Ovary (tissue), 9 donors: ENCODE data around the gene UBL5. TPM values are rescaled to one million over a fixed set of nuclear protein-coding genes. Genes with fewer than 3 reads are reported as not detected.

ENCODE experiments used
- DNase-seq, 5 donors: peaks; one replicate each; pipeline ENCODE4 v3.0.0-alpha.2; 2019 to 2020
- H3K27ac ChIP-seq, 2 donors: fragments of 200-600 bp; one replicate each; pipeline versions ENCODE4 v1.5.1 to v1.8.0; 2019 to 2022
- H3K27me3 ChIP-seq: fragments of 200-600 bp; one replicate; pipeline ENCODE4 v1.8.0; 2022
- H3K36me3 ChIP-seq: fragments of 200-600 bp; sonication (generic); one replicate; pipeline ENCODE4 v1.5.1; 2019
- H3K4me1 ChIP-seq: one replicate; pipeline ENCODE4 v1.8.1; 2013; ENCODE audit warnings: mild to moderate bottlenecking, moderate library complexity; ENCODE audit not compliant: insufficient read depth
- H3K4me3 ChIP-seq: fragments of 200-600 bp; sonication (generic); one replicate; pipeline ENCODE4 v1.5.1; 2017
- H3K9me3 ChIP-seq, 2 donors: fragments of 200-600 bp in 1 of 2; sonication (generic) in 1 of 2; one replicate each; pipeline versions ENCODE4 v1.5.1 to v1.8.1; 2013 to 2019; ENCODE audit warnings: mild to moderate bottlenecking in 1 of 2, moderate library complexity in 1 of 2
- EP300 ChIP-seq: sonication (generic); formaldehyde crosslinking; IDR thresholded peaks from one replicate; pipeline ENCODE4 v1.6.1; 2017; ENCODE audit warnings: antibody characterized with exemption
- POLR2A ChIP-seq: fragments of 450-650 bp; IDR thresholded peaks from one replicate; pipeline ENCODE4 v1.6.1; 2017; ENCODE audit warnings: antibody characterized with exemption, mild to moderate bottlenecking, moderate library complexity
- WGBS, 3 donors: extraction: QIAGEN DNeasy Blood & Tissue Kit in 1 of 3; methylation state at CpG; one replicate each; pipeline versions ENCODE4 v1.1.5 to v1.1.7; 2013 to 2017; 5-methylcytosine and 5-hydroxymethylcytosine counted together
- intact Hi-C, 4 donors: fragments of 100-400 bp; cut with DNase I; formaldehyde crosslinking; loops; one replicate each; pipeline versions ENCODE4 v1.11.0 to v1.15.1; 2022 to 2023
- polyA plus RNA-seq, 2 donors: library from polyadenylated mRNA; stranded (reverse); fragments of 200-250 nt in 1 of 2; fragments of 350-450 nt in 1 of 2; fragmentation: Illumina TruSeq in 1 of 2; extraction: RNeasy Lipid Tissue Mini Kit (QIAGEN cat#74804) in 1 of 2; gene quantifications; one replicate each; pipeline ENCODE4 v1.2.3, GENCODE V29; 2013 to 2014
- total RNA-seq, 7 donors: library from RNA; depleted of rRNA in 2 of 7; stranded (reverse); fragments of >200 nt in 2 of 7; fragmentation: NEBNext Ultra II Directional in 3 of 7; extraction: Animal tissue kit (Norgen Biotek cat#: 25700) in 3 of 7; gene quantifications; one replicate each; pipeline versions ENCODE4 v1.1.0 to v1.2.4, GENCODE V29; 2016 to 2023
- TF ChIP-seq, protein P1 (sequence below), 3 donors: fragments of 450-650 bp in 2 of 3; fragments of 200-600 bp in 1 of 3; IDR thresholded peaks; one replicate each; pipeline versions ENCODE4 v1.5.1 to v1.8.0; 2016 to 2022; ENCODE audit warnings: antibody characterized with exemption in 3 of 3, mild to moderate bottlenecking in 1 of 3
- donor health status: DM: no; HTN: no; CAD: no; lungs with moderate emphysema.
- donor health status: DM: no; HTN: no; CAD: no.
- donor health status: Bipolar disorder and iron deficiency.
- donor health status: DM: yes; HTN: yes; CAD: no.
- donor health status: DM: no; HTN: no; CAD: no.
- donor health status: DM: yes; HTN: yes; CAD: no.

The UBL5 gene
- total and polyA plus RNA-seq, 9 donors, result 217 to 492 (median 265) TPM

DNA sequence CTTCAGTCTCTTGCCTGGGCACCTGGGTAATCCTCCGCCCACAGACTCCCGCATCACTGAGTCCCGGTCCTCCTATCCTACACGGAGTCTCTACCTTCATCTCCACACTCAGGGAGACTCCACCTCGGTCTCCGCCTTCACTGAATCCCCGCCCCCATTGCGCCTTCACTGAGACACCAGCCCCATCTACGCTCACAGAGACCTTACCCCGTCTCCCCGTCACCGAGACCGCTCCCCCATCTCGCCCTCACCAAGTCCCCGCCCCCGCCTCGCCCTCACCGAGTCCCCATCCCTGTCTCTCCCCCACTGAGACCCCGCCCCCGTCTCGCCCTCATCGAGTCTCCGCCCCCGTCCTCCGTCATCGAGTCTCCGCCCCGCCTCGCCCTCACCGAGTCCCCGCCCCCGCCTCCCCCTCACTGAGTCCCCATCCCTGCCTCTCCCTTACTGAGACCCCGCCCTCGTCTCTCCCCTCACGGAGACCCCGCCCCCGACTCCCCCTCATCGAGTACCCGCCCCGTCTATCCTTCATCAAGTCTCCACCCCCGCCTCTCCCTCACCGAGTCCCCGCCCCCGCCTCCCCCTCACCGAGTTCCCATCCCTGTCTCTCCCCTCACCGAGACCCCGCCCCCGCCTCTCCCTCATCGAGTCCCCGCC is 36.0 kb upstream of the UBL5 start:
- intact Hi-C loops, result loop anchor here in 2 of 4 donors (5.0 to 10.0 kb wide), 4 partner anchors 164 to 647 kb away; partner anchors contain the start of gene ZNF317 (in 1 of the 2)
- H3K27ac ChIP-seq, result peak overlapping the region; percentile 92
- peak overlapping the region; percentile 72 for H3K4me3 ChIP-seq
- TF ChIP-seq, protein P1, sequence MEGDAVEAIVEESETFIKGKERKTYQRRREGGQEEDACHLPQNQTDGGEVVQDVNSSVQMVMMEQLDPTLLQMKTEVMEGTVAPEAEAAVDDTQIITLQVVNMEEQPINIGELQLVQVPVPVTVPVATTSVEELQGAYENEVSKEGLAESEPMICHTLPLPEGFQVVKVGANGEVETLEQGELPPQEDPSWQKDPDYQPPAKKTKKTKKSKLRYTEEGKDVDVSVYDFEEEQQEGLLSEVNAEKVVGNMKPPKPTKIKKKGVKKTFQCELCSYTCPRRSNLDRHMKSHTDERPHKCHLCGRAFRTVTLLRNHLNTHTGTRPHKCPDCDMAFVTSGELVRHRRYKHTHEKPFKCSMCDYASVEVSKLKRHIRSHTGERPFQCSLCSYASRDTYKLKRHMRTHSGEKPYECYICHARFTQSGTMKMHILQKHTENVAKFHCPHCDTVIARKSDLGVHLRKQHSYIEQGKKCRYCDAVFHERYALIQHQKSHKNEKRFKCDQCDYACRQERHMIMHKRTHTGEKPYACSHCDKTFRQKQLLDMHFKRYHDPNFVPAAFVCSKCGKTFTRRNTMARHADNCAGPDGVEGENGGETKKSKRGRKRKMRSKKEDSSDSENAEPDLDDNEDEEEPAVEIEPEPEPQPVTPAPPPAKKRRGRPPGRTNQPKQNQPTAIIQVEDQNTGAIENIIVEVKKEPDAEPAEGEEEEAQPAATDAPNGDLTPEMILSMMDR (IDR thresholded peaks at IDR 0.05), result no peak
- peak; percentile 72 for TF ChIP-seq POLR2A
- peak; percentile 96 to 99 (median 97) for DNase-seq
- H3K27me3 ChIP-seq, result no peaks in the 10 kb centered on the region
- 2 to 4% (median 2%) methylated on average over 32 to 50 of the region's 50 CpGs for WGBS, 3 donors
- peaks cover 2% of the 10 kb centered on the region for H3K4me1 ChIP-seq
- H3K36me3 ChIP-seq, result no peaks in the 10 kb centered on the region
- H3K9me3 ChIP-seq, result no peaks in the 10 kb centered on the region

DNA sequence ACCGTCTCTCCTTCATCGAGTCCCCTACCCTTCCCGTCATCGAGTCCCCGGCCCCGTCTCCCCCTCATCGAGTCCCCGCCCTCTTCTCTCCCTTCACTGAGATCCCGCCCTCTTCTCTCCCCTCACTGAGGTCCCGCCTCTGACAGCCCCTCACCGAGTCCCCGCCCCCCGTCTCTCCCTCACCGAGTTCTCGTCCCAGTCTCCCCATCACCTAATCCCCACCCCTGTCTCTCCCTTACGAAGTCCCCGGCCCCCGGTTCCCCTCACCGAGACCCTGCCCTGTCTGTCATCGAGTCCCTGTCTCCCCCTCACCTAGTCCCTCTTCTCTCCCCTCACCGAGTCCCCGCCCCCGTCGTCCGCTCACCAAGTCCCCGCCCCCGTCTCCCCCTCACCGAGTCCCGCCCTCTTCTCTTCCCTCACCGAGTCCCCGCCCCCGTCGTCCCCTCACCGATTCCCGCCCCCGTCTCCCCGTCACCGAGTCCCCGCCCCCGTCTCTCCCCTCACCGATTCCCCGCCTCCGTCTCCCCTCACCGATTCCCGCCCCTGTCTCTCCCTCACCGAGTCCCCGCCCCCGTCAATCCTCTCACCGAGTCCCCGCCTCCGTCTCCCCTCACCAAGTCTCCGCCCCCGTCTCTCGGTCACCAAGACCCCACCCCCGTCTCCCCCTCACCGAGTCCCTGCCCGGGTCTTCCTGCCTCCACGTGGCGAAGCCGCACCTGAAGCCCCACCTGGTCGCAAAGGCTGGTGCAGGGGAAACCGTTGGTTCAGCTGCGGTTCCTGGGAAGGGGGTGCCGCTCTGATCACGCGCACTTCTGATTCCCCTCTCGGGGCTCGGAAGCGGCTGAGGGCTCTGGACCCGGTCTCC is 35.3 kb upstream of the UBL5 start:
- DNase-seq, result peak; percentile 94 to 98 (median 95)
- H3K27me3 ChIP-seq, result no peaks in the 10 kb centered on the region
- intact Hi-C loops, result loop anchor here in 2 of 4 donors (5.0 to 10.0 kb wide), 4 partner anchors 165 to 648 kb away; partner anchors contain the start of gene ZNF317 (in 1 of the 2)
- peak overlapping the region; percentile 92 for H3K27ac ChIP-seq
- TF ChIP-seq POLR2A, result peak; percentile 40
- TF ChIP-seq, protein P1 (IDR thresholded peaks at IDR 0.05), result no peak
- WGBS, 3 donors, result 3 to 4% (median 3%) methylated on average over 40 to 70 of the region's 70 CpGs
- no peaks in the 10 kb centered on the region for H3K9me3 ChIP-seq
- H3K36me3 ChIP-seq, result no peaks in the 10 kb centered on the region
- H3K4me3 ChIP-seq, result peak overlapping the region; percentile 72
- no peaks in the 10 kb centered on the region for H3K4me1 ChIP-seq

DNA sequence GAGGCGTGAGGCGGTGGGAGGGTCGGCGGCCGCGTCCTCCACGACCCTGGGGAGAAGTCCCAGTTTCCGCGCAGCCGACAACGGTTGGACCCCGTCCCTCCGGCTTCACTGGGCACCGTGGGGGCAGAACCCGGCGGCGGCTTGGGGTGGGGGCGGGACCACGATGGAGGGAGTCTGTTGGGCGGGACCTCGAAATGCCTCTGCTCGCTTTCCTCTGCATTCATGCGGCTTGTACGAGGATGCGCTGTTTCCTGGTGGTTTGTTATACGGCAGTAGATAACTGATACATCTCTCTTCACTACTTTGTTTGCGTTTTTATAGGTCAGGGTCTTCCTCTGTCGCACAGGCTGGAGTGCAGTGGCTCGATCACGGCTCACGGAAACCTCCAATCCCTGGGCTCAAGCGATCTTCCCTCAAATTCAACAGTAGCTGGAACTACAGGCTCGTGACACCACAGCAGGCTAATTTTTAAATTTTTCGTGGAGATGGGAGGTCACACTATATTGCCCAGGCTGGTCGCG is 34.6 kb upstream of the UBL5 start:
- H3K27me3 ChIP-seq, result no peaks in the 10 kb centered on the region
- 15 to 19% (median 18%) methylated on average over 35 to 36 of the region's 36 CpGs for WGBS, 3 donors
- no peaks in the 10 kb centered on the region for H3K4me1 ChIP-seq
- TF ChIP-seq POLR2A, result peak; percentile 6
- TF ChIP-seq, protein P1 (IDR thresholded peaks at IDR 0.05), result no peak
- no peak for TF ChIP-seq EP300
- DNase-seq, result peak in 4 of 5 donors; percentile 42 to 79 (median 71)
- H3K27ac ChIP-seq, result peak overlapping the region; percentile 67 to 92
- peak overlapping the region; percentile 72 for H3K4me3 ChIP-seq
- no peaks in the 10 kb centered on the region for H3K36me3 ChIP-seq
- intact Hi-C loops, result loop anchor here in 2 of 4 donors (5.0 to 10.0 kb wide), 4 partner anchors 166 to 648 kb away; partner anchors contain the start of gene ZNF317 (in 1 of the 2)
- H3K9me3 ChIP-seq, result no peaks in the 10 kb centered on the region

DNA sequence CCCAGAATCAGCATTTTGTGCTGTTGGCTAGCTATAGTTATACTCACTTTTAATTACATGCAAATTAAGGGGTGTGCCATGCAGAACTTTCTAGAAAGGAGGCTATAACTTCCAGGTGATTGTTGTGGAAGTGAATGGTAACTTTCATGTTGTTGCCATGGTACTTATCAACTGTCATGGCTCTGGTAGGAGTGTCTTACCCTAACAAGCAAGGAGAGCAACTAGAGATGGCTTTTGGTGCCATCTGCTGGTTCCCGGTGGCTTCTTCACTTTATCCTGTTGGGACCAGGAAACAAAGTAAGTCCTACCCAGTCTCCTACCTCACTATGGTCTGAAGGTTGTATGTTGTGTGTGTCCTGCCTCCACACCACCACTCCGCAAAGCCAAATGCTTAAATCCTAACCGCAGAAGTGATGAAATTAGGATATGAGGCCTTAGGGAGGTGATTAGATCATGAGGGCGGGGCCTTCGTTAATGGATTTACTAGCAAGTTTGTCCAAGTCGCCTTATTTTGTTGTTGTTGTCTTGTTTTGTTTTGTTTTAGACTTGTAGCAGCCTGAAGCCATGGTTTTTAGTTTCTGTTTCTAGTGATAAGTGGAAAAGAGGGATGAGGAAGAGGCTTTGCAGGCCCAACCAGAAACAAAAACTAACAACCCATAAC is 31.5 kb upstream of the UBL5 start:
- TF ChIP-seq POLR2A (no peak), EP300 (no peak)
- TF ChIP-seq, protein P1 (IDR thresholded peaks at IDR 0.05), result peak; percentile 62 to 70 (median 68)
- Histone ChIP-seq H3K4me3 (no peak overlapping the region), H3K4me1 (no peaks in the 10 kb centered on the region), H3K27ac (no peak overlapping the region), H3K36me3 (no peaks in the 10 kb centered on the region), H3K27me3 (no peaks in the 10 kb centered on the region), H3K9me3 (no peaks in the 10 kb centered on the region)
- DNase-seq, result peak; percentile 72 to 85 (median 76)
- intact Hi-C loops, result loop anchor here in 3 of 4 donors (5.0 to 10.0 kb wide), 5 partner anchors 174 to 651 kb away; partner anchors contain the start of genes ZNF317 (in 1 of the 3) and ZNF561 (in 1 of the 3)
- WGBS, 3 donors, result 44 to 46% (median 44%) methylated on average over 6 of the region's 6 CpGs
